Panc1 (cell line): Measurements from ENCODE around the gene DQX1. TPM values are rescaled to one million over a fixed set of nuclear protein-coding genes. Genes with fewer than 3 reads are reported as not detected.

Source experiments
- ATAC-seq: fragments of 200-7000 bp; cut with Tn5 transposase; 2 replicates; pipeline ENCODE4 v1.9.1; 2020; ENCODE audit warnings: mild to moderate bottlenecking, moderate library complexity
- Bru-seq: library from RNA; stranded (reverse); fragments of 400-500 nt; gene quantifications from one replicate; lab custom pipeline; 2021; lab: Mats Ljungman, UMichigan
- BruChase-seq, 2 experiments: library from RNA; stranded (reverse); fragments of 400-500 nt; gene quantifications; one replicate each; lab custom pipeline; 2021; lab: Mats Ljungman, UMichigan
- BruUV-seq: library from RNA; stranded (reverse); fragments of 400-500 nt; replicated peaks from 2 replicates; lab custom pipeline; 2021; lab: Mats Ljungman, UMichigan
- CTCF ChIA-PET: fragments of 300-600 bp; sonication (Branson Sonifier 250); formaldehyde crosslinking; loops from one replicate; lab custom pipeline; 2022; ENCODE audit warnings: antibody characterized with exemption; lab: Charles Lee
- POLR2A ChIA-PET: fragments of 300-600 bp; sonication (Branson Sonifier 250); formaldehyde crosslinking; loops from one replicate; lab custom pipeline; 2022; ENCODE audit warnings: antibody characterized with exemption; lab: Charles Lee
- DNase-seq: peaks from one replicate; pipeline ENCODE4 v3.0.0-alpha.2; 2010; ENCODE audit warnings: low read depth, low spot score
- H3K27ac ChIP-seq: 2 replicates; pipeline ENCODE4 v1.5.1; 2011; ENCODE audit warnings: mild to moderate bottlenecking, low read length, inconsistent platforms
- H3K27me3 ChIP-seq: fragments of 200-500 bp; sonication (Bioruptor generic); 2 replicates; pipeline ENCODE4 v1.6.0; 2014; ENCODE audit warnings: low read length, inconsistent platforms; ENCODE audit not compliant: control insufficient read depth, insufficient read depth
- H3K36me3 ChIP-seq: fragments of 200-500 bp; sonication (Bioruptor generic); 2 replicates; pipeline ENCODE4 v1.5.1; 2014; ENCODE audit warnings: inconsistent platforms, mild to moderate bottlenecking, low read length, moderate library complexity; ENCODE audit not compliant: control insufficient read depth, insufficient read depth
- H3K4me1 ChIP-seq: 2 replicates; pipeline ENCODE4 v1.5.1; 2011; ENCODE audit warnings: inconsistent platforms, mild to moderate bottlenecking, low read length, moderate library complexity; ENCODE audit not compliant: control insufficient read depth, insufficient read depth
- H3K4me3 ChIP-seq, 2 experiments: 2 replicates each; pipeline ENCODE4 v1.5.1; 2011 to 2012; ENCODE audit warnings: low read depth in 2 of 2, low read length in 2 of 2, mild to moderate bottlenecking in 2 of 2, inconsistent platforms in 1 of 2, moderate library complexity in 1 of 2
- H3K9me3 ChIP-seq: fragments of 200-500 bp; sonication (Bioruptor generic); 2 replicates; pipeline ENCODE4 v1.5.1; 2014; ENCODE audit warnings: low read depth, mild to moderate bottlenecking, inconsistent platforms, low read length, moderate library complexity; ENCODE audit not compliant: control insufficient read depth, insufficient read depth
- CTCF ChIP-seq: fragments of 450-650 bp; IDR thresholded peaks from 2 replicates; pipeline ENCODE4 v1.5.1; 2017; ENCODE audit warnings: mild to moderate bottlenecking
- POLR2AphosphoS5 ChIP-seq: IDR thresholded peaks from 2 replicates; pipeline ENCODE4 v1.6.1; 2012; ENCODE audit warnings: mild to moderate bottlenecking, low read depth, low read length, moderate library complexity
- REST ChIP-seq, 2 experiments: IDR thresholded peaks; 2 replicates each; pipeline ENCODE4 v1.6.1; 2011 to 2012; ENCODE audit warnings: low read depth in 2 of 2, control low read depth in 1 of 2, low read length in 1 of 2, mild to moderate bottlenecking in 1 of 2, moderate library complexity in 1 of 2; ENCODE audit not compliant: insufficient read depth in 1 of 2
- SIN3A ChIP-seq: IDR thresholded peaks from 2 replicates; pipeline ENCODE4 v1.6.1; 2012; ENCODE audit warnings: low read depth, mild to moderate bottlenecking, low read length, moderate library complexity, borderline replicate concordance; ENCODE audit not compliant: insufficient read depth
- TCF7L2 ChIP-seq: IDR thresholded peaks from 2 replicates; pipeline ENCODE4 v1.6.1; 2011; ENCODE audit warnings: mild to moderate bottlenecking, low read depth, low read length, inconsistent platforms
- in situ Hi-C: cut with HindIII; loops from 2 replicates; pipeline ENCODE4 v1.10.0; 2016; ENCODE audit warnings: low sequenced_read_pairs, low pct_unique_long_range_greater_than_20kb
- intact Hi-C: fragments of 100-400 bp; cut with micrococcal nuclease; formaldehyde crosslinking; loops from one replicate; pipeline ENCODE4 v1.10.0; 2022; ENCODE audit not compliant: unreplicated experiment
- long read RNA-seq: library from polyadenylated mRNA; unstranded; transcript quantifications from one replicate; pipeline ENCODE4 v2.0.0, GENCODE V29; 2021; ENCODE audit not compliant: unreplicated experiment
- polyA plus RNA-seq: library from polyadenylated mRNA; unstranded; fragments of >200 nt; gene quantifications from one replicate; pipeline ENCODE4 v1.2.1, GENCODE V29; 2012; ENCODE audit warnings: missing spikeins; ENCODE audit not compliant: insufficient read length
- total RNA-seq: library from RNA; stranded (reverse); gene quantifications from one replicate; pipeline ENCODE4 v1.2.1, GENCODE V29; 2021; ENCODE audit not compliant: unreplicated experiment

Gene DQX1
- total RNA-seq (0.41 TPM), Bru-seq, nascent RNA (percentile 41 among the genes with signal in this experiment), BruChase-seq, experiment 1, labeled RNA remaining after a 2-hour chase (percentile 32 among the genes with signal in this experiment), BruChase-seq, experiment 2, labeled RNA remaining after a 6-hour chase (percentile 31 among the genes with signal in this experiment)
- 0.19 TPM for polyA plus RNA-seq
- long read RNA-seq = 0 reads

GRCh38 chr2:74525717-74526648 lies at the start of gene DQX1:
Gene DQX1, minus strand, starts transcription at chr2:74526231. Its CDS starts 502 bp downstream, at chr2:74525729.
- in situ Hi-C loops (no loop called here), intact Hi-C loops (no loop called here)
- Histone ChIP-seq H3K27ac (no peak within 1 kb of the TSS), H3K9me3 (no peaks in the 10 kb centered on the region), H3K27me3 (no peaks in the 10 kb centered on the region), H3K4me1 (peaks cover 6% of the 10 kb centered on the region), H3K36me3 (peaks cover 3% of the 10 kb centered on the region), H3K4me3 (no peak within 1 kb of the TSS)
- CTCF ChIA-PET = no interaction called here
- DNase-seq (no peak), ATAC-seq (no peak)
- peak; percentile 48 for TF ChIP-seq POLR2AphosphoS5
- TF ChIP-seq REST (IDR thresholded peaks at IDR 0.05; ENCODE audit: insufficient read depth in 1 of 2, low read depth in 2 of 2, low read length in 1 of 2) = no peak
- POLR2A ChIA-PET = no interaction called here
- BruUV-seq = no TSS peak

GRCh38 chr2:74575320-74575719 lies 49.3 kb upstream of the DQX1 start:
- in situ Hi-C loops = no loop called here
- CTCF ChIA-PET = no interaction called here

More at GRCh38 chr2:74575320-74575719, 49.3 kb upstream of the DQX1 start:
- Histone ChIP-seq H3K4me1 (no peaks in the 10 kb centered on the region), H3K27ac (no peak overlapping the region), H3K9me3 (no peaks in the 10 kb centered on the region), H3K27me3 (no peaks in the 10 kb centered on the region), H3K36me3 (no peaks in the 10 kb centered on the region), H3K4me3 (no peak overlapping the region)
- POLR2A ChIA-PET = interaction anchor here (0.6 kb wide), 1 partner anchor 36 kb away, joined by 3 read pairs; no protein-coding TSS in a partner anchor
- intact Hi-C loops = no loop called here
- ATAC-seq (no peak), DNase-seq (no peak)
- TF ChIP-seq REST (IDR thresholded peaks at IDR 0.05; ENCODE audit: insufficient read depth in 1 of 2, low read depth in 2 of 2, low read length in 1 of 2) (no peak), POLR2AphosphoS5 (no peak), SIN3A (no peak), TCF7L2 (no peak), CTCF (no peak)
- BruUV-seq = no TSS peak
